H9 (cell line): ENCODE results near the gene SFMBT1. TPM values are rescaled to one million over a fixed set of nuclear protein-coding genes. Genes with fewer than 3 reads are reported as not detected.
A peak's percentile ranks its signal among the peaks of the same experiment; 100 is the strongest.

Source experiments
- DNase-seq: peaks from one replicate; pipeline ENCODE4 v3.0.0-alpha.2; 2017
- H2AFZ ChIP-seq: one replicate; pipeline ENCODE4 v1.6.1; 2013; ENCODE audit warnings: mild to moderate bottlenecking, low read length, control low read depth, moderate library complexity
- H2AK5ac ChIP-seq: 2 replicates; pipeline ENCODE4 v1.6.1; 2013; ENCODE audit warnings: low read length, control low read depth, mixed read lengths; ENCODE audit not compliant: insufficient read length
- H2BK120ac ChIP-seq: one replicate; pipeline ENCODE4 v1.6.1; 2013; ENCODE audit warnings: low read depth, mild to moderate bottlenecking, low read length, control low read depth, inconsistent platforms; ENCODE audit not compliant: poor library complexity, severe bottlenecking
- H2BK12ac ChIP-seq: 2 replicates; pipeline ENCODE4 v1.6.1; 2013; ENCODE audit warnings: low read length, control low read depth, mixed read lengths, low read depth; ENCODE audit not compliant: insufficient read length
- H2BK15ac ChIP-seq: 2 replicates; pipeline ENCODE4 v1.6.1; 2013; ENCODE audit warnings: low read depth, low read length, control low read depth
- H2BK20ac ChIP-seq: one replicate; pipeline ENCODE4 v1.6.1; 2013; ENCODE audit warnings: low read depth, mild to moderate bottlenecking, low read length, control low read depth, inconsistent platforms; ENCODE audit not compliant: poor library complexity, severe bottlenecking
- H2BK5ac ChIP-seq: 2 replicates; pipeline ENCODE4 v1.6.1; 2013; ENCODE audit warnings: low read length, control low read depth, mixed read lengths; ENCODE audit not compliant: insufficient read length
- H3K14ac ChIP-seq: 2 replicates; pipeline ENCODE4 v1.6.1; 2013; ENCODE audit warnings: low read length, control low read depth; ENCODE audit not compliant: insufficient read depth
- H3K18ac ChIP-seq: 2 replicates; pipeline ENCODE4 v1.6.1; 2013; ENCODE audit warnings: low read depth, mild to moderate bottlenecking, mixed read lengths, low read length, control low read depth; ENCODE audit not compliant: insufficient read length
- H3K23ac ChIP-seq: 2 replicates; pipeline ENCODE4 v1.6.1; 2013; ENCODE audit warnings: low read length, control low read depth, mixed read lengths, low read depth; ENCODE audit not compliant: insufficient read length
- H3K23me2 ChIP-seq: 2 replicates; pipeline ENCODE4 v1.6.1; 2013; ENCODE audit warnings: low read depth, mild to moderate bottlenecking, mixed read lengths, low read length, control low read depth; ENCODE audit not compliant: insufficient read length, poor library complexity, severe bottlenecking
- H3K27ac ChIP-seq: 2 replicates; pipeline ENCODE4 v1.5.1; 2013; ENCODE audit warnings: low read length, control low read depth, mixed read lengths, low read depth; ENCODE audit not compliant: insufficient read length
- H3K27me3 ChIP-seq: 2 replicates; pipeline ENCODE4 v1.6.1; 2013; ENCODE audit warnings: low read length, control low read depth, inconsistent platforms; ENCODE audit not compliant: insufficient read depth
- H3K4ac ChIP-seq: 2 replicates; pipeline ENCODE4 v1.6.1; 2013; ENCODE audit warnings: low read depth, mild to moderate bottlenecking, control low read depth, inconsistent platforms, low read length, moderate library complexity
- H3K4me1 ChIP-seq: 2 replicates; pipeline ENCODE4 v1.6.1; 2013; ENCODE audit warnings: low read length, control low read depth, inconsistent platforms; ENCODE audit not compliant: insufficient read depth
- H3K4me2 ChIP-seq: 2 replicates; pipeline ENCODE4 v1.6.1; 2013; ENCODE audit warnings: low read length, control low read depth, mixed read lengths; ENCODE audit not compliant: insufficient read length, insufficient read depth
- H3K56ac ChIP-seq: 2 replicates; pipeline ENCODE4 v1.6.1; 2013; ENCODE audit warnings: low read depth, mild to moderate bottlenecking, mixed read lengths, low read length, control low read depth; ENCODE audit not compliant: insufficient read length
- H3K79me1 ChIP-seq: 2 replicates; pipeline ENCODE4 v1.6.1; 2013; ENCODE audit warnings: low read depth, mild to moderate bottlenecking, moderate library complexity, low read length, control low read depth, inconsistent platforms; ENCODE audit not compliant: insufficient read depth, poor library complexity, severe bottlenecking
- H3K79me2 ChIP-seq: 2 replicates; pipeline ENCODE4 v1.6.1; 2013; ENCODE audit warnings: low read length, control low read depth, inconsistent platforms; ENCODE audit not compliant: insufficient read depth
- H3K9ac ChIP-seq: 2 replicates; pipeline ENCODE4 v1.6.1; 2013; ENCODE audit warnings: low read length, control low read depth, mixed read lengths; ENCODE audit not compliant: insufficient read length; ENCODE audit errors: extremely low read depth
- H3K9me3 ChIP-seq: one replicate; pipeline ENCODE4 v1.6.1; 2013; ENCODE audit warnings: low read depth, low read length, inconsistent platforms; ENCODE audit not compliant: control insufficient read depth
- H3T11ph ChIP-seq: one replicate; pipeline ENCODE4 v1.6.1; 2013; ENCODE audit warnings: mild to moderate bottlenecking, low read length, control low read depth, inconsistent platforms
- H4K20me1 ChIP-seq: one replicate; pipeline ENCODE4 v1.6.1; 2013; ENCODE audit not compliant: control insufficient read depth, insufficient read length, insufficient read depth
- H4K5ac ChIP-seq: 2 replicates; pipeline ENCODE4 v1.6.1; 2013; ENCODE audit warnings: low read depth, mild to moderate bottlenecking, mixed read lengths, low read length, control low read depth; ENCODE audit not compliant: insufficient read length
- H4K8ac ChIP-seq: replicated peaks from 2 replicates; pipeline ENCODE4 v1.6.1; 2013; ENCODE audit warnings: low read length, control low read depth, mixed read lengths, low read depth; ENCODE audit not compliant: insufficient read length
- H4K91ac ChIP-seq: 2 replicates; pipeline ENCODE4 v1.6.1; 2013; ENCODE audit warnings: low read depth, mild to moderate bottlenecking, moderate library complexity, mixed read lengths, low read length, control low read depth; ENCODE audit not compliant: insufficient read length
- H3K27ac Mint-ChIP-seq, 3 experiments: 2 replicates in 2 of 3; 3 replicates in 1 of 3; pipeline ENCODE4 v1.8.0; 2020 to 2021; ENCODE audit warnings: mixed read lengths in 3 of 3, mild to moderate bottlenecking in 1 of 3, moderate library complexity in 1 of 3
- H3K27me3 Mint-ChIP-seq: 2 replicates; pipeline ENCODE4 v1.8.0; 2021; ENCODE audit warnings: low read depth, mild to moderate bottlenecking, moderate library complexity, mixed read lengths
- H3K36me3 Mint-ChIP-seq, 3 experiments: 2 replicates in 2 of 3; 3 replicates in 1 of 3; pipeline ENCODE4 v1.8.0; 2020 to 2021; ENCODE audit warnings: low read depth in 3 of 3, mixed read lengths in 3 of 3; ENCODE audit not compliant: insufficient read depth in 1 of 3
- H3K4me1 Mint-ChIP-seq, 2 experiments: 2 replicates each; pipeline ENCODE4 v1.8.0; 2020; ENCODE audit warnings: mixed read lengths in 2 of 2
- H3K4me3 Mint-ChIP-seq, 2 experiments: 2 replicates in 1 of 2; 3 replicates in 1 of 2; pipeline ENCODE4 v1.8.0; 2020 to 2021; ENCODE audit warnings: mild to moderate bottlenecking in 2 of 2, mixed read lengths in 2 of 2, moderate library complexity in 1 of 2
- H3K9me3 Mint-ChIP-seq, 2 experiments: 2 replicates in 1 of 2; 3 replicates in 1 of 2; pipeline ENCODE4 v1.8.0; 2020; ENCODE audit warnings: mild to moderate bottlenecking in 2 of 2, mixed read lengths in 2 of 2, moderate library complexity in 1 of 2
- CTCF ChIP-seq: fragments of 200-600 bp; sonication (generic); conservative IDR thresholded peaks from 3 replicates; pipeline ENCODE4 v1.8.0; 2021; ENCODE audit warnings: antibody characterized with exemption, mild to moderate bottlenecking
- WGBS: extraction: QIAGEN DNeasy Blood & Tissue Kit; methylation state at CpG from one replicate; pipeline ENCODE4 v1.1.7; 2013; ENCODE audit warnings: missing lambda C conversion rate, low lambda C conversion rate, mixed read lengths; ENCODE audit not compliant: insufficient read length; ENCODE audit errors: extremely low coverage; 5-methylcytosine and 5-hydroxymethylcytosine counted together
- total RNA-seq: library from RNA; stranded (reverse); gene quantifications from 2 replicates; pipeline ENCODE4 v1.2.1, GENCODE V29; 2021

SFMBT1 gene
- total RNA-seq, 1 experiment from 2014 or later: 15.3 TPM

- Histone ChIP-seq H3K4me2 (peak overlapping the region; percentile 33), H2AK5ac (no peak overlapping the region), H2BK5ac (no peak overlapping the region), H3K9ac (no peak overlapping the region), H4K20me1 (no peaks in the 10 kb centered on the region), H3K23ac (no peak overlapping the region), H2BK12ac (no peak overlapping the region), H3K23me2 (peaks cover 5% of the 10 kb centered on the region), H3K79me2 (no peaks in the 10 kb centered on the region), H3K9me3 (no peaks in the 10 kb centered on the region), H2BK120ac (no peak overlapping the region), H2AFZ (no peak overlapping the region), H3K27ac (no peak overlapping the region), H4K8ac (no peak overlapping the region), H3K79me1 (no peaks in the 10 kb centered on the region), H3K14ac (peak overlapping the region; percentile 74), H3K4me1 (no peaks in the 10 kb centered on the region; the same call in 1 of the 2 replicates), H4K91ac (no peak overlapping the region), H3K18ac (peak overlapping the region; percentile 54), H3K56ac (no peak overlapping the region), H4K5ac (peak overlapping the region; percentile 54), H2BK20ac (no peak overlapping the region), H3T11ph (no peak overlapping the region), H3K4ac (peak overlapping the region; percentile 22), H2BK15ac (no peak overlapping the region), H3K27me3 (no peaks in the 10 kb centered on the region)
- peaks cover 12% of the 10 kb centered on the region for H3K27me3 Mint-ChIP-seq
- peak; percentile 98 for TF ChIP-seq CTCF
- H3K4me3 Mint-ChIP-seq: peak overlapping the region; percentile 53 to 71
- DNase-seq: peak; percentile 95
- WGBS: no CpG with 5 or more reads among the region's 32 CpGs
- no peaks in the 10 kb centered on the region for H3K9me3 Mint-ChIP-seq
- peaks cover 10 to 26% of the 10 kb centered on the region in 2 experiments for H3K4me1 Mint-ChIP-seq
- peak overlapping the region in 1 of 3 experiments; percentile 64; a peak in 3 of 7 replicates for H3K27ac Mint-ChIP-seq
- H3K36me3 Mint-ChIP-seq: no peaks in the 10 kb centered on the region
Measured at GRCh38 chr3:53072653-53073552, 27.0 kb upstream of the SFMBT1 start.
